Motor neuron (in vitro differentiated cells): ENCODE results near the gene NSMCE4A. TPM values are rescaled to one million over a fixed set of nuclear protein-coding genes. Genes with fewer than 3 reads are reported as not detected.
"Not testable (repeated sequence)": the region's sequence is repeated elsewhere in the genome, so short reads cannot be mapped to it uniquely, and the experiment has no call there.

Source experiments
- ATAC-seq, 8 experiments: fragments of 200-7000 bp; cut with Tn5 transposase; replicated peaks in 6 of 8; 2 replicates each; pipeline ENCODE4 v1.8.0; 2021; ENCODE audit warnings: mild to moderate bottlenecking in 8 of 8, moderate library complexity in 8 of 8
- H3K27ac ChIP-seq, 2 donors: fragments of 250-450 bp; sonication (Bioruptor Pico); 2 replicates each; pipeline ENCODE4 v1.9.0; 2021; ENCODE audit warnings: antibody characterized with exemption in 2 of 2, mild to moderate bottlenecking in 2 of 2, moderate library complexity in 1 of 2
- H3K4me1 ChIP-seq, 2 donors: fragments of 250-450 bp; sonication (Bioruptor Pico); replicated peaks in 1 of 2; 2 replicates each; pipeline ENCODE4 v1.6.1; 2021; ENCODE audit warnings: antibody characterized with exemption in 2 of 2, mild to moderate bottlenecking in 2 of 2, moderate library complexity in 1 of 2
- H3K4me3 ChIP-seq, 5 donors: fragments of 250-450 bp; sonication (Bioruptor Pico); 2 replicates each; pipeline ENCODE4 v1.9.0; 2021; ENCODE audit warnings: antibody characterized with exemption in 5 of 5, mild to moderate bottlenecking in 5 of 5, moderate library complexity in 4 of 5
- WGBS, 10 experiments: fragments of 450-650 bp; shearing (Covaris generic); methylation state at CpG; one replicate each; pipeline ENCODE4 v1.0.0; 2022; 5-methylcytosine and 5-hydroxymethylcytosine counted together
- in situ Hi-C, 9 experiments: fragments of 400-800 bp; cut with MboI; loops; one replicate each; pipeline ENCODE4 v1.15.0; 2021; ENCODE audit warnings: low sequenced_read_pairs in 9 of 9, low pct_unique_long_range_greater_than_20kb in 2 of 9; ENCODE audit not compliant: unreplicated experiment in 9 of 9
- total RNA-seq, 8 experiments: library from RNA; unstranded; fragments of 300-600 nt; gene quantifications; 2 replicates each; pipeline versions ENCODE4 v1.2.3 to v1.2.4, GENCODE V29; 2022

Gene NSMCE4A
- total RNA-seq, 8 experiments from 2014 or later, result 19.9 to 44.8 (median 23.7) TPM

DNA sequence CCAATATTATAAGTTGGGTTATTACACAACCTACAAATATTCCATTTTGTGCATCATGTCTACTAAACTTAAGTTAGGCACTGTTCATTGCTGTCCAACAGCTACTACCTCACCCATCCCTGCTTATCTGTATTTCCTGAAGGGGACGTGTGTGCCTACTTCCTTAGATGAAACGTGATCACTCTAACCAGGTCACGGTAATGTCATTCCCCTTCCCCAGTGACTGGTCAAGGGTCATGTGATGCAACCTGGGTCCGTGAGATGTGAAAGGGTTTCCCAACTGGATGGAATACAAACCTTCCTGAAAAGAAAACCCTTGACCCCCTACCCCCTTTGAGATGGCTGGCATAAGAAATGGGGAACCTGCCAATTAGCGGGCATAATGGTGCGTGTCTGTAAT, 1.6 kb upstream of the NSMCE4A start:
- Histone ChIP-seq H3K4me1 (peaks cover 7 to 10% of the 10 kb centered on the region in 2 donors), H3K27ac (no peak overlapping the region), H3K4me3 (no peak overlapping the region)
- no peak for ATAC-seq
- in situ Hi-C loops, result no loop called here
- 89 to 97% (median 93%) methylated on average over 2 to 6 of the region's 6 CpGs; no CpG with 5 or more reads in 3 of the 10 experiments for WGBS, 10 experiments

DNA sequence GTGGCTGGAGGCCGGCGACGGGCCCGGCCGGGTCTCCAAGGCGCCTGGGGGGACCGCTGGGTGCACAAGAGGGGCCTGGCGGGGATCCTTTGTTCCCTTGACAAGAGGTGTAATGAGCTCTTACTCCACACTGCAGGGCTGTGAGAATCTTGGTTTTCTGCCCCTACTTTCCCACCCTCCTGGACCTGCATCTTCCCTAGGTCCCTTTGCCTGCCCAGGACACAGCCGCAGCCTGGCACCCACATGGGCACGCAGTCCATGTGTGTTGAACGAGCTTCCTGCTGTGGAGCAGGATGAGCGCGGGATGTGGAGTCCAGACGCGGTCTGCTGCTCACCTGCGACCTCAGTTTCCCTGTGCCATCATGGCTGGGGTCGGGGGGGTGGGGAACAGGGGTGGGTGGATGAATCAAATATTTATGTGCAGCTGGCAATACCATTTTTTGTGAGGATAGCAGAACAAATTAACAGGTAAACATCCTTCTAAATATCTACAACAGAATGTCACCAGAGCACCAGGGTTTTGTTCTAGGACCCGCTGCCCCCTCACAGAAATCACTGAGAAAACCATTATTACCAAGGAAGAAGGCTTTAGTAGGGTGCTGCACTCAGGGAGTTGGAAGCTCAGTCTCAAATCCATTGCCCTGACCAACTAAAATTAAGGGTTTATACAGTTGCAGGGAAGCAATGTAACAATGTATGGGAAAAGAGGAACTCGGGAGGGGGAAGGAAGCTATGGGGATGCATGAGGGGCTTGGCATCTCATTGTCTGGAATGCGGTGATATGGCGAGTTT, 474 bp upstream of the NSMCE4A start:
- Histone ChIP-seq H3K4me1 (peaks cover 7 to 10% of the 10 kb centered on the region in 2 donors), H3K27ac (peak overlapping the region; percentile 53 to 84), H3K4me3 (peak overlapping the region; percentile 73 to 96 (median 94))
- WGBS, 10 experiments, result 93 to 100% (median 100%) methylated on average over 2 to 4 of the region's 21 CpGs; no CpG with 5 or more reads in 2 of the 10 experiments
- in situ Hi-C loops, result no loop called here
- peak in 2 of 8 experiments; percentile 10 to 11 for ATAC-seq

GRCh38 chr10:121974019-121974534, 940 bp downstream of the NSMCE4A start:
- in situ Hi-C loops, result no loop called here
- H3K27ac ChIP-seq, result no peak overlapping the region
- 0 to 31% (median 12%) methylated on average over 2 to 15 of the region's 21 CpGs for WGBS, 10 experiments
- no peak for ATAC-seq
- H3K4me3 ChIP-seq, result peak overlapping the region; percentile 73 to 96 (median 94)
- peaks cover 7 to 10% of the 10 kb centered on the region in 2 donors for H3K4me1 ChIP-seq

- WGBS, 10 experiments, result 57 to 100% (median 94%) methylated on average over 2 to 8 of the region's 8 CpGs; no CpG with 5 or more reads in 6 of the 10 experiments
- in situ Hi-C loops, ATAC-seq, H3K4me1 ChIP-seq, H3K4me3 ChIP-seq, H3K27ac ChIP-seq: not testable (repeated sequence)
These were observed 5.9 kb downstream of the NSMCE4A start for GRCh38 chr10:121969086-121969485.

- H3K4me3 ChIP-seq, result no peak overlapping the region
- ATAC-seq, result no peak
- in situ Hi-C loops, result no loop called here
- H3K4me1 ChIP-seq, result peaks cover 0 to 2% of the 10 kb centered on the region in 2 donors
- H3K27ac ChIP-seq, result no peak overlapping the region
- 51 to 100% (median 93%) methylated on average over 2 to 3 of the region's 3 CpGs; no CpG with 5 or more reads in 1 of the 10 experiments for WGBS, 10 experiments
These were observed 9.0 kb downstream of the NSMCE4A start for GRCh38 chr10:121965996-121966395.

- Histone ChIP-seq H3K4me3 (no peak overlapping the region), H3K27ac (no peak overlapping the region), H3K4me1 (peaks cover 0 to 2% of the 10 kb centered on the region in 2 donors)
- WGBS, 10 experiments, result 64 to 100% (median 90%) methylated on average over 1 to 2 of the region's 2 CpGs; no CpG with 5 or more reads in 1 of the 10 experiments
- no peak for ATAC-seq
- in situ Hi-C loops, result no loop called here
These were observed 13.6 kb downstream of the NSMCE4A start for GRCh38 chr10:121961456-121961855.

DNA sequence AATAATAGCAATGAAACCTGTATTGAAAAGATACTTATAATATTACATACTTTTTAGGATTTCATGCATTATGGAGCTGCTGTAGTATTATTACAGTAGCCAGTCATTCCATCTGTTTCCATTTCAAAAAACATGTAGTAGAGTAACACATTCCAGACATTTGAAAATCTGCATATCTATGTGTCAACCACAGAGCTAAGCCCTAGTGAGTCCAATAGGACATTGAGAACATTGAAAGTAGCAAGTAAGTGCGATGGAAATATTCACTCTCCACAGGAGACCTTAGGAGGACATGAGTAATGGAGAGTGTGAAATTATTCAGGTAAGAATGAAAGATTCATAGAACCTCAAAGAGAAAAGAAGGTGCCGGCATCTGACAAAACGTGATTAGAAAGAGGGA, 15.3 kb downstream of the NSMCE4A start:
- ATAC-seq, result peak in 3 of 8 experiments; percentile 67 to 99 (median 72)
- WGBS, 10 experiments, result 33 to 100% (median 75%) methylated on average over 1 to 3 of the region's 3 CpGs; no CpG with 5 or more reads in 1 of the 10 experiments
- Histone ChIP-seq H3K4me3 (no peak overlapping the region), H3K27ac (no peak overlapping the region), H3K4me1 (peaks cover 0 to 2% of the 10 kb centered on the region in 2 donors)
- in situ Hi-C loops, result no loop called here

DNA sequence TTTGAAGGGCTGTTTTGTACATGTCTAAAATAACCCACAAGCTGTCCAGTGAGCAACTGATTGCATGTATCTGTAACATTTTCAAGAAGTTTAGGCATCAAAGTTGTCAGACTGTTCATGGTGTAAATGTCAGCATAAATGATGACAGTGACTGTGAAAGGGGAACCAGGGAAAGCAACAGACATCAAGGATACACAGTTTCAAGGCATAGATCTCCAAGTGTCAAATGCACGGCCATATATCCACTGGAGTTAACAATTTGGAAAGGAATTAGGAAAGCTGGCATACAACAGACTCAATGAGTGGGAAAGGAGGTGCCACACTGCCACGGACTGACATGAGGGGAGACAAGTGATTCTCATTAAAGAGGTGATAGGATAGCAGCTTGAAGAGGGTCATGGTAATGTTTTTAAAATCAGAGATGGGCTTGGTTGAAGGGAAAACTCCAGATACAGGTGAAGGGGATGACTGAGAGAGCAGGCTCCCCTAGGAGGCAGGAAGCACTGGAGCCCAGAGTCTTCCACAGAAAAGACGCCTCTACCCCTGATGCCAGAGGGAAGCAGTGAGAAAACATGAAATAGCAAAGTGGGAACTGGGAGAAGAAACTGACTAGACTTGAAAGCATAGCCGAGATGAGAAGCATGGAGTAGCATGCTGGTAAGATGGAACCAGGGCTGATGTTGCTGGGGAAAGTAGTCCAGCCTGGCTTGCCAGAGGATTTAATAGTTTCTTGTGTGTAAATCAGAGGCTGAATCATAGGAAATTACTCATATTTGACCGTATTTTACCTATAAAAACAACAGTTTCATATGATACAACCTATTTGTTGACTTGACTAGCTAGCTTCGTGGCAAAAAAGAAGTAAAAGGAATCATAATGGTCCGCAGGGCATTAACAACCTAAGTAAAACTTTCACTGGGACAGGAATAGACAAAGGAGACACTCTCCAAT, 18.6 kb downstream of the NSMCE4A start:
- no peak overlapping the region for H3K27ac ChIP-seq
- in situ Hi-C loops, result no loop called here
- no peak overlapping the region for H3K4me3 ChIP-seq
- H3K4me1 ChIP-seq, result no peaks in the 10 kb centered on the region
- 60 to 100% (median 84%) methylated on average over 2 to 6 of the region's 7 CpGs for WGBS, 10 experiments
- no peak for ATAC-seq

DNA sequence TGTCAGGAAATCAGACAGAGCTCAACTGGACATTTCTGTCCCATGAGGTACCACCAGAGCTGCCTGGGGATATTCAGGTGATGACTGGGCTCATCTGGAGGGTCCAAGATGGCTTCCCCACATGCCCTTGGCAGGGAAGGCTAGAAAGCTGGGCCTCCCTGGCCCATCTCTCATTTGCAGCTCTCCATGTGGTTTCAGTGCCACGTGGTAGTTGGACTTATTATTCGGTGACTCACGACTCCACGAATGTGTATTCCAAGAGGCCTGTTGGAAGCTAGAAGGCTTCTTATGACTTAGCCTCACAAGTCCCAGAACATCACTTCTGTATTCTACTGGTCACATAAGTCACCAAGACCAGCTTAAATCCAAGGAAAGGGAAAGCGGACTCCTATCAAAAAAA, 22.8 kb downstream of the NSMCE4A start:
- in situ Hi-C loops, result no loop called here
- ATAC-seq, result peak in 1 of 8 experiments; percentile 55
- WGBS, 10 experiments, result 43 to 96% (median 92%) methylated on average over 2 to 4 of the region's 5 CpGs; no CpG with 5 or more reads in 3 of the 10 experiments

GRCh38 chr10:121949451-121949850, 25.6 kb downstream of the NSMCE4A start:
- WGBS, 10 experiments, result 14 to 93% (median 43%) methylated on average over 1 to 3 of the region's 3 CpGs; no CpG with 5 or more reads in 5 of the 10 experiments
- ATAC-seq, result peak in 5 of 8 experiments; percentile 21 to 65 (median 48)
- in situ Hi-C loops, result no loop called here

More for the DNA sequence above, 22.8 kb downstream of the NSMCE4A start:
- no peak overlapping the region for H3K4me3 ChIP-seq
- no peak overlapping the region for H3K27ac ChIP-seq
- H3K4me1 ChIP-seq, result peaks cover 6 to 9% of the 10 kb centered on the region in 2 donors

DNA sequence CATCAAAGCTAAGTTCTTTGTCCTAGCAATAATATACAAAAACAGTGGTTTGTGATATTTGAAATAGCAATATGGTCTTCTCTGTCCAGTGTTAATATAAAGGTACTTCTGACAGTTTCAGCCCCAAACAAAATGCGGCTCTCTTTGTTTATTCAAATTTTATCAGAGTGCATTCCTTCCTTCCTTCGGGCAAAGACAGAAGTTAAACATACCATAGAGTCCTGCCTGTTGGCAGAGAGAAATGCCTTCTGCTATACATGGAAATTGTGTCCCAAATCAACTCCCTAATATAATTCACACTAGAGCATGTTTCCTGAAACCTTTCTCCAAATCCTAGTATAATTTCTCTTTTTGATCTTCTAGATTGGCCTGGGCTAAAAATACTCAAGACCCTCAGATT, 26.0 kb downstream of the NSMCE4A start:
- no peak overlapping the region for H3K4me3 ChIP-seq
- peaks cover 6 to 9% of the 10 kb centered on the region in 2 donors for H3K4me1 ChIP-seq
- in situ Hi-C loops, result no loop called here
- 10 to 95% (median 62%) methylated on average over 1 to 2 of the region's 2 CpGs; no CpG with 5 or more reads in 2 of the 10 experiments for WGBS, 10 experiments
- no peak overlapping the region for H3K27ac ChIP-seq
- ATAC-seq, result peak in 1 of 8 experiments; percentile 65

More at GRCh38 chr10:121949451-121949850, 25.6 kb downstream of the NSMCE4A start:
- Histone ChIP-seq H3K4me3 (no peak overlapping the region), H3K4me1 (peaks cover 6 to 9% of the 10 kb centered on the region in 2 donors), H3K27ac (no peak overlapping the region)
